ENCODE measurements around the gene CDA.

GRCh38 chr1:20660847-20661206 lies 71.9 kb downstream of the CDA start:
- TF ChIP-seq POLR2A (IDR thresholded peaks at IDR 0.05; ENCODE audit: low read depth, low read length) (no peak), TAF1 (IDR thresholded peaks at IDR 0.05; ENCODE audit: borderline replicate concordance, low read depth, low read length) (no peak)
